Measurements from ENCODE around the gene ORC1.

DNA sequence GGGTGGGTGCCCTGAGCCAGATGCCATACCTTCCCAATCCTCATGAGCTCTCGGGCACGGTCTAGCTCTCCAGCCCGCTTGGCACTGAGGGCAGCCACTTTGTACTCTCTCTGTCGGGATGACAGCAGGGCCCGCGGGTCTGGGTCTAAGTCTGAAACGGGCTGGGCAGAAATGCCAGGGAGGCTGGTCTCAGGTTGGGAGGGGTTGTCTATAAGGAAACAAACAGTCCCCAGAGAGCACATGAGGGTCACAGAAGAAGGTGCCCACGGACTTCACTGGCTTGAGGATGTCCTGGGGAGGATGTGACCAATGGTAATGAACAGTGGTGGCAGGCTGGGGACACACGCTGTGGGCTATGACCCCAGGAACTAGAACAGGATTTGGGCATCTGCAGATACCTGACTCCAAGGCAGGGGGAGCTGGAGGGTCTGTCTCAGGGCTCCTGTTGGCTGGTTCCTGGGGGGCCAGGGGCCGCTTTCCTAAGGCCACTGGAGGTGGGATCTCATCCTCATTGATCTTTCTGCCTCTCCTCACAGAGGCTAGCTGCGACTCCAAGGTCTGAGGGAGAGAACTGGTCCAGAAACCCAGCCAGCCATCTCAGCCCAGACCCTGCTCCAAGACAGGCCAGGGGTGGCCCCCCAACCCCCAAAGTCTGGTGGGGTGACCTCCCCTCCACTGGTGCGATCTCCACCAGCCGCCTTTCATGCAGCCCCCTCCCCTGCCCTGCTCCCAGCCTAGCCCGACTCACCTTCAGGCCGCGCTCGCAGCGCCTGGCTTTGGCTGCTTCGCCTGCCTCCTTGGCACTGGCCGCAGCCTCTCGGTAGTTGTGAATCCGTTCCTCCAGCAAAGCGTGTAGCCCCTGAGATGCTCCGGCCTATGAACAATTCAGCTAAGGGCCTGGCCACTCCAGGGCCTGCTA lies 44.3 kb downstream of the ORC1 start:
- TF ChIP-seq POLR2A (IDR thresholded peaks at IDR 0.05), result no peak
- TF ChIP-seq, protein P1, sequence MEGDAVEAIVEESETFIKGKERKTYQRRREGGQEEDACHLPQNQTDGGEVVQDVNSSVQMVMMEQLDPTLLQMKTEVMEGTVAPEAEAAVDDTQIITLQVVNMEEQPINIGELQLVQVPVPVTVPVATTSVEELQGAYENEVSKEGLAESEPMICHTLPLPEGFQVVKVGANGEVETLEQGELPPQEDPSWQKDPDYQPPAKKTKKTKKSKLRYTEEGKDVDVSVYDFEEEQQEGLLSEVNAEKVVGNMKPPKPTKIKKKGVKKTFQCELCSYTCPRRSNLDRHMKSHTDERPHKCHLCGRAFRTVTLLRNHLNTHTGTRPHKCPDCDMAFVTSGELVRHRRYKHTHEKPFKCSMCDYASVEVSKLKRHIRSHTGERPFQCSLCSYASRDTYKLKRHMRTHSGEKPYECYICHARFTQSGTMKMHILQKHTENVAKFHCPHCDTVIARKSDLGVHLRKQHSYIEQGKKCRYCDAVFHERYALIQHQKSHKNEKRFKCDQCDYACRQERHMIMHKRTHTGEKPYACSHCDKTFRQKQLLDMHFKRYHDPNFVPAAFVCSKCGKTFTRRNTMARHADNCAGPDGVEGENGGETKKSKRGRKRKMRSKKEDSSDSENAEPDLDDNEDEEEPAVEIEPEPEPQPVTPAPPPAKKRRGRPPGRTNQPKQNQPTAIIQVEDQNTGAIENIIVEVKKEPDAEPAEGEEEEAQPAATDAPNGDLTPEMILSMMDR (IDR thresholded peaks at IDR 0.05), result no peak
